T follicular helper cell (primary cell): ENCODE data around the gene AKAP12.
"Not testable (repeated sequence)": the region's sequence is repeated elsewhere in the genome, so short reads cannot be mapped to it uniquely, and the experiment has no call there.

ENCODE experiments used
- DNase-seq: peaks from one replicate; pipeline ENCODE4 v3.0.0-alpha.2; 2020; ENCODE audit warnings: low read depth

The AKAP12 gene

GRCh38 chr6:151313066-151313491, 73.3 kb downstream of the AKAP12 start:
- no peak for DNase-seq

- not testable (repeated sequence) for DNase-seq
Measured at GRCh38 chr6:151315661-151316060, 75.9 kb downstream of the AKAP12 start.

GRCh38 chr6:151317103-151317994, 77.6 kb downstream of the AKAP12 start:
- no peak for DNase-seq

- no peak for DNase-seq
Measured at GRCh38 chr6:151317995-151318365, 78.2 kb downstream of the AKAP12 start.

- no peak for DNase-seq
Measured at GRCh38 chr6:151320140-151320539, 80.4 kb downstream of the AKAP12 start.

- DNase-seq: no peak
Measured at GRCh38 chr6:151321438-151321837, 81.7 kb downstream of the AKAP12 start.

GRCh38 chr6:151322570-151322969, 82.8 kb downstream of the AKAP12 start:
- DNase-seq: no peak

- DNase-seq: peak; percentile 55
Measured at GRCh38 chr6:151323791-151324487, 84.2 kb downstream of the AKAP12 start.

- DNase-seq: no peak
Measured at GRCh38 chr6:151324488-151324825, 84.7 kb downstream of the AKAP12 start.

- DNase-seq: no peak
Measured at GRCh38 chr6:151325075-151326050, 85.6 kb downstream of the AKAP12 start.

GRCh38 chr6:151326116-151326825, 86.5 kb downstream of the AKAP12 start:
- no peak for DNase-seq

- DNase-seq: no peak
Measured at GRCh38 chr6:151327101-151327500, 87.3 kb downstream of the AKAP12 start.

GRCh38 chr6:151330130-151330696, 90.4 kb downstream of the AKAP12 start:
- no peak for DNase-seq

GRCh38 chr6:151335930-151336329, 96.2 kb downstream of the AKAP12 start:
- DNase-seq: no peak

GRCh38 chr6:151338651-151339200, 99.0 kb downstream of the AKAP12 start:
- no peak for DNase-seq

- no peak for DNase-seq
Measured at GRCh38 chr6:151339369-151339768, 99.6 kb downstream of the AKAP12 start.

GRCh38 chr6:151340219-151340978, 100.6 kb downstream of the AKAP12 start:
- no peak for DNase-seq

- DNase-seq: no peak
Measured at GRCh38 chr6:151341476-151342195, 101.9 kb downstream of the AKAP12 start.

GRCh38 chr6:151342750-151343149, 103.0 kb downstream of the AKAP12 start:
- not testable (repeated sequence) for DNase-seq
